Tibial nerve (tissue), 4 donors: ENCODE results near the gene CAVIN4.

Source experiments
- EP300 ChIP-seq, 2 donors: sonication (generic); formaldehyde crosslinking; IDR thresholded peaks; one replicate each; pipeline ENCODE4 v1.6.1; 2017; ENCODE audit warnings: antibody characterized with exemption in 2 of 2, mild to moderate bottlenecking in 1 of 2
- POLR2A ChIP-seq, 2 donors: fragments of 450-650 bp; IDR thresholded peaks; one replicate each; pipeline ENCODE4 v1.6.1; 2017; ENCODE audit warnings: antibody characterized with exemption in 2 of 2, mild to moderate bottlenecking in 2 of 2, moderate library complexity in 2 of 2
- TF ChIP-seq, protein P1 (sequence below), 5 experiments: fragments of 200-600 bp in 3 of 5; fragments of 450-650 bp in 2 of 5; sonication (generic) in 3 of 5; IDR thresholded peaks; one replicate each; pipeline ENCODE4 v1.5.1; 2016 to 2019; ENCODE audit warnings: antibody characterized with exemption in 5 of 5, mild to moderate bottlenecking in 3 of 5, moderate library complexity in 2 of 5

DNA sequence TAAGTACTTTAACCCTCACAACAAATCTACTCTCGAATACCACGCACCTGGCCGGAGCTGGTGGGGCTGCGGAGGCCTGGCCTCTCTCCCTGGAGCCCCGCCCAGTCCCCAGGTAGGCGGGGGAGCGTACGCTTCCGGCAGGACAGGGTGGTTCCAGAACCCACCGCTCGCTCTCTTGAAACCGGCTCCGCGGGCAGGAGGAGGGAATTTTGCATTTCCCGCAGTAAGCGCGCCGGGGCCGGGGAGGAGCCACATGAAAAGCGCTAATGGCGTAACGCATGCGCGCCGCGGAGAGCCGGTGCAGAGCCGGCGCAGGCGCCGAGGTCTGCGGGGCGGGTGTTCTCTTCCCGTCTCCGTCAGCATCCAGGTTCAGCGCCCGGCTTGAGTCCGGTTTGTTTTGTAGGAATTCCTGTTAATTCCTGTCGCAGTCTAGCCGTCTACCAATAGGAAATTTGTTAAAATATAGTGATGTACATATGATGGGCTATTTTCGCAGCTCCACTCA is 20.8 kb downstream of the CAVIN4 start:
- TF ChIP-seq, protein P1, sequence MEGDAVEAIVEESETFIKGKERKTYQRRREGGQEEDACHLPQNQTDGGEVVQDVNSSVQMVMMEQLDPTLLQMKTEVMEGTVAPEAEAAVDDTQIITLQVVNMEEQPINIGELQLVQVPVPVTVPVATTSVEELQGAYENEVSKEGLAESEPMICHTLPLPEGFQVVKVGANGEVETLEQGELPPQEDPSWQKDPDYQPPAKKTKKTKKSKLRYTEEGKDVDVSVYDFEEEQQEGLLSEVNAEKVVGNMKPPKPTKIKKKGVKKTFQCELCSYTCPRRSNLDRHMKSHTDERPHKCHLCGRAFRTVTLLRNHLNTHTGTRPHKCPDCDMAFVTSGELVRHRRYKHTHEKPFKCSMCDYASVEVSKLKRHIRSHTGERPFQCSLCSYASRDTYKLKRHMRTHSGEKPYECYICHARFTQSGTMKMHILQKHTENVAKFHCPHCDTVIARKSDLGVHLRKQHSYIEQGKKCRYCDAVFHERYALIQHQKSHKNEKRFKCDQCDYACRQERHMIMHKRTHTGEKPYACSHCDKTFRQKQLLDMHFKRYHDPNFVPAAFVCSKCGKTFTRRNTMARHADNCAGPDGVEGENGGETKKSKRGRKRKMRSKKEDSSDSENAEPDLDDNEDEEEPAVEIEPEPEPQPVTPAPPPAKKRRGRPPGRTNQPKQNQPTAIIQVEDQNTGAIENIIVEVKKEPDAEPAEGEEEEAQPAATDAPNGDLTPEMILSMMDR (IDR thresholded peaks at IDR 0.05): no peak
- TF ChIP-seq POLR2A (IDR thresholded peaks at IDR 0.05): no peak
- TF ChIP-seq EP300 (IDR thresholded peaks at IDR 0.05): no peak
